Activated T-cell treated with anti-CD3 and anti-CD28 coated beads, Interleukin-2, amount 50 U/mL, for 4 hours (primary cell): ENCODE results near the gene ZSCAN5A. TPM values are rescaled to one million over a fixed set of nuclear protein-coding genes. Genes with fewer than 3 reads are reported as not detected.
"Not testable (repeated sequence)": the region's sequence is repeated elsewhere in the genome, so short reads cannot be mapped to it uniquely, and the experiment has no call there.

Source experiments
- ATAC-seq, 2 donors: fragments of 200-7000 bp; cut with Tn5 transposase; one replicate each; pipeline ENCODE4 v1.10.0; 2021
- DNase-seq: peaks from one replicate; pipeline ENCODE4 v3.0.0-alpha.2; 2020
- H3K27me3 Mint-ChIP-seq: one replicate; pipeline ENCODE4 v1.8.0; 2021; ENCODE audit warnings: low read depth, mixed read lengths
- H3K36me3 Mint-ChIP-seq: one replicate; pipeline ENCODE4 v1.8.0; 2022; ENCODE audit warnings: mixed read lengths; ENCODE audit not compliant: insufficient read depth
- H3K4me1 Mint-ChIP-seq: one replicate; pipeline ENCODE4 v1.8.0; 2021; ENCODE audit warnings: low read depth, mixed read lengths
- H3K4me3 Mint-ChIP-seq: one replicate; pipeline ENCODE4 v1.8.0; 2021; ENCODE audit warnings: mild to moderate bottlenecking, moderate library complexity, mixed read lengths
- H3K9me3 Mint-ChIP-seq: one replicate; pipeline ENCODE4 v1.8.0; 2021; ENCODE audit warnings: mixed read lengths
- total RNA-seq, 3 donors: library from RNA; stranded (reverse); gene quantifications; one replicate each; pipeline ENCODE4 v1.2.1, GENCODE V29; 2021

The ZSCAN5A gene
- total RNA-seq, 3 donors from 2014 or later, result 9.6 to 14.7 (median 13.6) TPM

DNA sequence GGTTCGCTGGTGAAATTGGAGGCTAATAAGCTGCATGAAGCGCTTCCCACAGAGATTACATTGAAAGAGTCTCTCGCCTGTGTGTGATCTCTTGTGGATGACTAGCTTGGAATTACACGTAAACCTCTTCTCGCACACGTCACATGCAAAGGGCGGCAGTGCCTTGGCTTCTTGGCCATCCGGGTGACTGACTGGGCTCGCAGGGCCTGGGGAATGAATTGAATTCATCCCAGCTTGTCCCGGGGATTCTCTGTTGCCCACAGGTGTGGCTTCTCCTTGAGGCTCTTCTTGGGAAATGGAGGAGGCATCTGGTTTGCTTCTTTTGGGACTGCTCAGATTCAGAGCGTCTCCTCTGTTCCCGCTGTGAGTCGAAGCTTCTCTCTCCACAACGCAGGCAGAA is 92.8 kb downstream of the ZSCAN5A start:
- Mint-ChIP-seq H3K27me3 (peaks cover 11% of the 10 kb centered on the region), H3K9me3 (no peaks in the 10 kb centered on the region), H3K36me3 (peaks cover 15% of the 10 kb centered on the region), H3K4me3 (no peak overlapping the region), H3K4me1 (peaks cover 5% of the 10 kb centered on the region)
- no peak for ATAC-seq
- DNase-seq, result no peak

- peaks cover 15% of the 10 kb centered on the region for H3K36me3 Mint-ChIP-seq
- not testable (repeated sequence) for ATAC-seq, H3K4me3 Mint-ChIP-seq, DNase-seq, H3K4me1 Mint-ChIP-seq, H3K9me3 Mint-ChIP-seq
- H3K27me3 Mint-ChIP-seq, result peaks cover 14% of the 10 kb centered on the region
Observed at GRCh38 chr19:56221442-56221841, 93.2 kb downstream of the ZSCAN5A start.

DNA sequence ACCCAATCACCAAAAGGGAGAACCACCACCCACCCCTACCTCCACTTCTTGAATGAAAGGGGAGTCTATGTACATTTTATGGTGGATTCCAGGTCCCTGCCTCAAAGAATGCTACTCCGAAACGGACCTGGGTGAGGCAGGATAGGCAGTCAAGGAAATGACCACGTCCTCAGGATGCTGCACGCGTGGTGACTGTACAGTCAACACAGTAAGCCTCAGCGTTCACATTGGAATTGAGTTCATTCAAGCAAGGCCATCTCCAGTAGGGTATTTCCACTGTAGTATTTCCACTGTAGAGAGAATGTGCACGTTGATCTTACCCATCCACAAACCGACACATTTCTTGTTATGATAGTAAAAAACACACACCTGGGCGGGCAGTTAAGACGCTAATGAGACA is 95.7 kb downstream of the ZSCAN5A start:
- Mint-ChIP-seq H3K4me3 (no peak overlapping the region), H3K36me3 (peaks cover 15% of the 10 kb centered on the region), H3K4me1 (peaks cover 5% of the 10 kb centered on the region), H3K9me3 (no peaks in the 10 kb centered on the region), H3K27me3 (peaks cover 32% of the 10 kb centered on the region)
- ATAC-seq, result no peak
- no peak for DNase-seq

- Mint-ChIP-seq H3K9me3 (no peaks in the 10 kb centered on the region), H3K4me3 (no peak overlapping the region), H3K36me3 (peaks cover 10% of the 10 kb centered on the region), H3K27me3 (peaks cover 37% of the 10 kb centered on the region), H3K4me1 (peaks cover 5% of the 10 kb centered on the region)
- ATAC-seq (no peak), DNase-seq (no peak)
Observed at GRCh38 chr19:56217039-56217949, 97.3 kb downstream of the ZSCAN5A start.

- Mint-ChIP-seq H3K4me3 (no peak overlapping the region), H3K9me3 (no peaks in the 10 kb centered on the region), H3K4me1 (no peaks in the 10 kb centered on the region), H3K36me3 (no peaks in the 10 kb centered on the region), H3K27me3 (peaks cover 31% of the 10 kb centered on the region)
- DNase-seq, result no peak
- no peak for ATAC-seq
Observed at GRCh38 chr19:56211718-56212117, 102.9 kb downstream of the ZSCAN5A start.

GRCh38 chr19:56210036-56210435 is 104.6 kb downstream of the ZSCAN5A start:
- peaks cover 26% of the 10 kb centered on the region for H3K27me3 Mint-ChIP-seq
- H3K4me1 Mint-ChIP-seq, DNase-seq, H3K36me3 Mint-ChIP-seq, H3K4me3 Mint-ChIP-seq, ATAC-seq, H3K9me3 Mint-ChIP-seq: not testable (repeated sequence)

- ATAC-seq, result no peak
- Mint-ChIP-seq H3K27me3 (peaks cover 17% of the 10 kb centered on the region), H3K4me3 (no peak overlapping the region), H3K4me1 (no peaks in the 10 kb centered on the region), H3K9me3 (no peaks in the 10 kb centered on the region), H3K36me3 (no peaks in the 10 kb centered on the region)
- DNase-seq, result no peak
Observed at GRCh38 chr19:56209091-56209490, 105.5 kb downstream of the ZSCAN5A start.

DNA sequence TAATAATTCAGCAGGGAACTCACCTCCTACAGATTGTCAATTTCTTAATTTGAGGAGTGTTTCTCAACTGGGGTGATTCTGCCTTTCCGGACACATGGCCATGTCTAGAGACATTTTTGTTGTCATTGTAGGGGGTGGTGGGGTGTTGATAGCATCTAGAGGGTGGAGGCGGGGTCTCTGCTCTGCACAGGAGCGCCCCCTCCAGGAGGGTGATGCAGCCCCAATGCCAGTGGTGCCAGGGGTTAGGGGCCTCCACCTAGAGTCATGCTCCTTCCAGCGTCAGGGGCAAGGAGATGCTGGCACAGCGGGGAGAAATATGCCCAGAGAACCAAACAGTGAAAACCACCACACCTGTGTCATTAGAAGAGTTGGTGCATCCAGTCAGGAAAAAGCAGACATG is 107.1 kb downstream of the ZSCAN5A start:
- H3K9me3 Mint-ChIP-seq, H3K4me1 Mint-ChIP-seq, H3K4me3 Mint-ChIP-seq, DNase-seq, H3K36me3 Mint-ChIP-seq, ATAC-seq: not testable (repeated sequence)
- peaks cover 11% of the 10 kb centered on the region for H3K27me3 Mint-ChIP-seq

DNA sequence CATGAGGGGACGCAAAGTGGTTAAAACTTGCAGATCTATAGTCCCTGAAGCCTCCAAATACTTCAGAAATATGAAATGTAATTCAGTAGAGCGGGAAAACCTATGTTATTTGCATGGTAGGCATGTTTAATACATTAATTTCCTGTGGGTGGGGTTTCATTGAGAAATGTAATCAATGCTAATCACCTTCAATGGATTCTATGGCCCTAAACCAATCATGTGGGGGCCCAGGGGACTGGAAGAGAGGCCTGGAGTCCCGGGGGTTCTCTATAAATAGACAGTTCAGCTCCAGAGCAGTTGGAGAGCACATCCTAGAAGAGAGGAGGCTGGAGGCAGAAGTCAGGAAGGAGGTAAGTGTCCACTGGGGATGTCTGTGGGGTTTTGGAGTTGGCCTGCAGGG is 112.7 kb downstream of the ZSCAN5A start, which contains the start of gene ZSCAN5C:
TSS of gene ZSCAN5C (plus strand) at position 301 of the 400 bp plus-strand sequence. CDS start 3,641 bp downstream, outside the sequence.
- no peaks in the 10 kb centered on the region for H3K9me3 Mint-ChIP-seq

GRCh38 chr19:56199687-56200086 is 115.0 kb downstream of the ZSCAN5A start:
- H3K4me1 Mint-ChIP-seq, result no peaks in the 10 kb centered on the region

More for the DNA sequence above, 112.7 kb downstream of the ZSCAN5A start, which contains the start of gene ZSCAN5C:
- Mint-ChIP-seq H3K4me1 (no peaks in the 10 kb centered on the region), H3K27me3 (peaks cover 10% of the 10 kb centered on the region), H3K4me3 (no peak within 1 kb of the TSS), H3K36me3 (no peaks in the 10 kb centered on the region)
- ATAC-seq (no peak), DNase-seq (no peak)

GRCh38 chr19:56197646-56198045 is 117.0 kb downstream of the ZSCAN5A start, which contains the start of gene ZSCAN5B:
Gene ZSCAN5B (minus strand): TSS chr19:56197783. CDS start chr19:56193052, 4,731 bp downstream.
- H3K4me1 Mint-ChIP-seq, H3K36me3 Mint-ChIP-seq, H3K4me3 Mint-ChIP-seq, ATAC-seq, DNase-seq, H3K9me3 Mint-ChIP-seq: not testable (repeated sequence)
- peaks cover 11% of the 10 kb centered on the region for H3K27me3 Mint-ChIP-seq

More at GRCh38 chr19:56199687-56200086, 115.0 kb downstream of the ZSCAN5A start:
- Mint-ChIP-seq H3K4me3 (no peak overlapping the region), H3K9me3 (no peaks in the 10 kb centered on the region), H3K27me3 (peaks cover 6% of the 10 kb centered on the region), H3K36me3 (no peaks in the 10 kb centered on the region)
- ATAC-seq (no peak), DNase-seq (no peak)

DNA sequence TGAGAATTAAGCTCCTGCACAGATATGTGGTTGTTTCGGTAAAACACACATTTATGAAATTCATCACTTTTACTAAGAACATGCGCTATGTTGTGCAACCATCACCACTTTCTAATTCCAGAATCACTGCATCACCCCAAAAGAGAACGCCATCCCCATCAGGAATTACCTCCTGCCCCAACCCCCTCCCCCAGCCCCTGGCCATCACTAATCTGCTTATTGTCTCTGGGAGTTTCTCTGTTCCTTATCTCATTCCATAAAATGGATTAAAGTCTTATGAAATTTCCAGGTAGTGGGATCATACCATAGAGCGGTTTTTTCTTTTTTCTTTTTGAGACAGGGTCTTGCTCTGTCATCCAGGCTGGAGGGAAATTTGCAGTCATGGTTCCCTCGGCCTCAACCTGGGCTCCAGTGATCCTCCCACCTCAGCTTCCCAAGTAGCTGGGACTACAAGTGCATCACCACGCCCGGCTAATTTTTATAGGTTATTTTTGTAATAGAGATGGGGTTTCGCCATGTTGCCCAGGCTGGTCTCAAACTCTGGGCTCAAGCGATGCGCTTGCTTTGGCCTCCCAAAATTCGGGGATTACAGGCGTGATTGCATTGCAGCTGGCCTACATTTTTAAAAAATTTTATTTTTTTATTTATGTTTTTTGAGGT is 120.5 kb downstream of the ZSCAN5A start:
- DNase-seq (no peak), ATAC-seq (no peak)
- Mint-ChIP-seq H3K4me3 (no peak overlapping the region), H3K27me3 (peaks cover 8% of the 10 kb centered on the region), H3K9me3 (no peaks in the 10 kb centered on the region), H3K4me1 (no peaks in the 10 kb centered on the region), H3K36me3 (no peaks in the 10 kb centered on the region)

DNA sequence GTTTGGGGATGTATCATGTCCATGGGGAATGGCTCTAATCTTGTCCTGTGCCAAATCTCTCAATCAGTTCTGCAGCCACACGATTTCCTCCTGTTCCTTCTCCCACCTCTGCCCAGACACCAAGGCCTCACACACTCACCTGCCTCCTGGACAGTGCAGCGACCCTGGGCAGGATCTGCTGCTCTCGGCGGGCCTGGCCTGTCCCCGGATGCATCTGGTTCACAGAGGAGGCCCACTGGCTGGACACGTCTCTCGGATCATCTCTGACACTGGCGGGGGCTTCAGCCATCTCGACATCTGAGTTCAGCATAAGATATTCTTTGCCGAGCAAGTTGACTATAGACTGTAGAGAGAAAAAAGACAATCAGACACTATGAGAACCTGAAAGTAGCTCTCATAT is 122.9 kb downstream of the ZSCAN5A start:
- Mint-ChIP-seq H3K4me3 (no peak overlapping the region), H3K36me3 (no peaks in the 10 kb centered on the region), H3K4me1 (no peaks in the 10 kb centered on the region), H3K9me3 (no peaks in the 10 kb centered on the region), H3K27me3 (peaks cover 11% of the 10 kb centered on the region)
- ATAC-seq (no peak), DNase-seq (no peak)

- H3K27me3 Mint-ChIP-seq, result peaks cover 12% of the 10 kb centered on the region
- H3K9me3 Mint-ChIP-seq, result no peaks in the 10 kb centered on the region
- H3K4me1 Mint-ChIP-seq, result no peaks in the 10 kb centered on the region
- ATAC-seq (no peak), DNase-seq (no peak)
- no peak overlapping the region for H3K4me3 Mint-ChIP-seq
- H3K36me3 Mint-ChIP-seq, result no peaks in the 10 kb centered on the region
Observed at GRCh38 chr19:56191115-56191514, 123.5 kb downstream of the ZSCAN5A start.
